Measurements from ENCODE around the gene NR3C1. TPM values are rescaled to one million over a fixed set of nuclear protein-coding genes. Genes with fewer than 3 reads are reported as not detected.
A peak's percentile ranks its signal among the peaks of the same experiment; 100 is the strongest.

Gene NR3C1
- total RNA-seq, 6 experiments from 2014 or later, result 27.3 to 60.1 (median 47.2) TPM

DNA sequence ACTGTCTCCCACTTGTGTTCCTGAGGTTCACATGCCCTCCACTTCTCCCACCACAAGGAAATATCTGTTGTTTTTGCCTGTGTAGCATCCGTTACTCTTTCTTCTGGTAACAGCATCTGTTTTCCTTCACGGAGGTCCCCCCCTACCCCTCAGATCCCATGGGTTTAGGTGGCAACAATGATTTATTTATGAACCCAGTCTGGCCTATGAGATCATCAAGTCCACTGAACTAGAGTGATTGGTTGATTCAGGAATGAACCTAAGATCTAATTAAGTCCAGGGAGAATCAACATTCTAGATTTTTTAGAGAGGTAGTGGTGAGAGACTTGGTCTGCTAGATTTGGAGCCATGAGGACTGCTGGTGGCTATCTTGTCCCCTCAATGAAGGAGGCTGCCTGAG lies 166.8 kb downstream of the NR3C1 start:
- intact Hi-C loops (cut with DNase I), result no loop called here
- Histone ChIP-seq H3K36me3 (no peaks in the 10 kb centered on the region), H3K27ac (no peak overlapping the region), H3K4me3 (no peak overlapping the region), H3K4me1 (peaks cover 0 to 42% (median 15%) of the 10 kb centered on the region in 4 donors), H3K27me3 (no peaks in the 10 kb centered on the region), H3K9me3 (no peaks in the 10 kb centered on the region)
- WGBS (ENCODE audit: insufficient coverage, low coverage, low lambda C conversion rate, missing lambda C conversion rate), result 94% methylated on average over 2 of the region's 2 CpGs
- DNase-seq, result no peak
- no peak for ATAC-seq
- TF ChIP-seq POLR2A (IDR thresholded peaks at IDR 0.05), result no peak
- TF ChIP-seq, protein P1, sequence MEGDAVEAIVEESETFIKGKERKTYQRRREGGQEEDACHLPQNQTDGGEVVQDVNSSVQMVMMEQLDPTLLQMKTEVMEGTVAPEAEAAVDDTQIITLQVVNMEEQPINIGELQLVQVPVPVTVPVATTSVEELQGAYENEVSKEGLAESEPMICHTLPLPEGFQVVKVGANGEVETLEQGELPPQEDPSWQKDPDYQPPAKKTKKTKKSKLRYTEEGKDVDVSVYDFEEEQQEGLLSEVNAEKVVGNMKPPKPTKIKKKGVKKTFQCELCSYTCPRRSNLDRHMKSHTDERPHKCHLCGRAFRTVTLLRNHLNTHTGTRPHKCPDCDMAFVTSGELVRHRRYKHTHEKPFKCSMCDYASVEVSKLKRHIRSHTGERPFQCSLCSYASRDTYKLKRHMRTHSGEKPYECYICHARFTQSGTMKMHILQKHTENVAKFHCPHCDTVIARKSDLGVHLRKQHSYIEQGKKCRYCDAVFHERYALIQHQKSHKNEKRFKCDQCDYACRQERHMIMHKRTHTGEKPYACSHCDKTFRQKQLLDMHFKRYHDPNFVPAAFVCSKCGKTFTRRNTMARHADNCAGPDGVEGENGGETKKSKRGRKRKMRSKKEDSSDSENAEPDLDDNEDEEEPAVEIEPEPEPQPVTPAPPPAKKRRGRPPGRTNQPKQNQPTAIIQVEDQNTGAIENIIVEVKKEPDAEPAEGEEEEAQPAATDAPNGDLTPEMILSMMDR (IDR thresholded peaks at IDR 0.05), result no peak

DNA sequence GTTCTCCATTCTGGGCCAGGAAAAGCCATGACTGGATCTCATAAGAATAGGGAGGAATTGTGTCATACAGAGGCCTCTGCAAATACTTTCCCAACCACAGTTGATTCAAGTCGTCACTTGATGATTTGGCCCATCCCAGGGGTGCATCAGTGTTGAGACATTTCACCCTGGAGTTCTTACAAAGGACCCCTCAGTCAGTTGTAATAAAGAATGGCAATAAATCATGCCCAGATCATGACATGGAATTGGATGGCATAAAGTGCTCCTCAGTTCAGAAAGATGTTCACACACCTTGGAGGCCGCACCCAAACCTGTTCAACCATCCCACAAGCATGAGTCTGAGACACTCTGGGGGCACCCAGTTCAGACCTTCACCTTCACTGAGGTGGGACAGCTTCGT lies 168.1 kb downstream of the NR3C1 start:
- H3K4me3 ChIP-seq, result no peak overlapping the region
- intact Hi-C loops (cut with DNase I), result no loop called here
- peak in 2 of 4 donors; percentile 6 to 12 for ATAC-seq
- peaks cover 0 to 54% (median 16%) of the 10 kb centered on the region in 4 donors for H3K4me1 ChIP-seq
- H3K36me3 ChIP-seq, result no peaks in the 10 kb centered on the region
- WGBS (ENCODE audit: insufficient coverage, low coverage, low lambda C conversion rate, missing lambda C conversion rate), result 29% methylated on average over 1 of the region's 3 CpGs
- no peaks in the 10 kb centered on the region for H3K9me3 ChIP-seq
- no peak for DNase-seq
- no peaks in the 10 kb centered on the region for H3K27me3 ChIP-seq
- peak overlapping the region; percentile 84 to 96 (median 87) for H3K27ac ChIP-seq
- TF ChIP-seq POLR2A (IDR thresholded peaks at IDR 0.05), result no peak
- TF ChIP-seq, protein P1 (IDR thresholded peaks at IDR 0.05), result no peak

DNA sequence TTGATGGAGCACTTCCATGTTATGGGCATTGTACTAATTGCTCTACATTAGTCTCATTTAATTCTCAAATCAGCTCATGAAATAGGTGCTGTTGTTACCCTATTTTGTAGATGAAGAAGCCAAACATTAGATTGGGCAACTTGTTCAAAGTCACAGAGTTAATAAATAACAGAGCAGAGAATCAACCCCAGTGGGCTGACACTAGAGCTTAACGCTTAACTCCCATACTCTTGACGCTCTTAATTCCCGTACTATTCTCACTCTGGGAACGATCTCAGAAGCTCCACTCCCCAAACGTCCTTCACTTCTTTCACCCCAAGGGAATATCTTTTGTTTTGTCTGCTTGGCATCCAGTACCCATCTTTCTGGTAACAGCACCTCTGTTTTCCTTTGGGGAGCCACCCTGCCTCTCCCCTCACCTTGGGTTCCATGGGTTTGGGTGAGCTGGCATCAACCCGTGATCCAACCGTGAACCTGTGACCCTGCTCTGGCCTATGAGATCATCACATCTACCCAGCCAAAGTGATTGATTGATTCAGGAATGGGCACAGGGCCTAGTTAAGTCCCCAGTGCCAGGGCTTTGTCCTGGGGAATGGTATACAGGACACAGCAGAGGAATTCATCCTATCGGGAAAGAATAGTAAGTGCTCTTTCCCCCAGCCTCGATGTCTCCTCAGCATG lies 169.2 kb downstream of the NR3C1 start:
- peak overlapping the region; percentile 84 to 96 (median 87) for H3K27ac ChIP-seq
- TF ChIP-seq POLR2A (IDR thresholded peaks at IDR 0.05), result peak; percentile 44
- TF ChIP-seq, protein P1 (IDR thresholded peaks at IDR 0.05), result no peak
- WGBS (ENCODE audit: insufficient coverage, low coverage, low lambda C conversion rate, missing lambda C conversion rate), result 21% methylated on average over 9 of the region's 9 CpGs
- DNase-seq (peak; percentile 74 to 88 (median 85)), ATAC-seq (peak; percentile 70 to 88 (median 79))
- H3K27me3 ChIP-seq, result no peaks in the 10 kb centered on the region
- no peaks in the 10 kb centered on the region for H3K36me3 ChIP-seq
- H3K9me3 ChIP-seq, result no peaks in the 10 kb centered on the region
- H3K4me1 ChIP-seq, result peaks cover 0 to 58% (median 18%) of the 10 kb centered on the region in 4 donors
- intact Hi-C loops (cut with DNase I), result no loop called here
- H3K4me3 ChIP-seq, result peak overlapping the region in 2 of 3 donors; percentile 15

DNA sequence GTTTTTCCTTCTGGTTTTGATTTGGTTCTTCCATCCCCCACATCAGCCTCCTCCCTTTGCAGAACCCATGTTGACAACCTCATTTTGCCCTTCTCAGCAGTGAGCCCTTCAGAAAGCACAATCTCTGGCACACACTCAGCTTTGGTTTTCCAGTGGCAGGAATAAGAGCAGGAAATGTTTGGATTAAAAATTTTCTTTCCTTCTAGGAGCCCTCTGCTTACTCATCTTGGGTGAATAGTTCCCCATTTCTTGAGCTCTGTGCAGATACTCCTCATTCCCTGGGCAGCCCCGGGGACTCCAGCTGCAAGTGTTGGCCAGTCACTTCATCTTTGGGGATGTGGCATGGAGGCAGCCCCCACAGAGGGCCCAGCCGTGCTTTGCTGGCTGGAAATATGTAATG lies 170.5 kb downstream of the NR3C1 start:
- Histone ChIP-seq H3K27me3 (no peaks in the 10 kb centered on the region), H3K9me3 (no peaks in the 10 kb centered on the region), H3K27ac (peak overlapping the region; percentile 84 to 96 (median 87)), H3K4me3 (no peak overlapping the region), H3K4me1 (peaks cover 0 to 68% (median 22%) of the 10 kb centered on the region in 4 donors), H3K36me3 (no peaks in the 10 kb centered on the region)
- 50% methylated on average over 2 of the region's 2 CpGs for WGBS (ENCODE audit: insufficient coverage, low coverage, low lambda C conversion rate, missing lambda C conversion rate)
- TF ChIP-seq POLR2A (IDR thresholded peaks at IDR 0.05), result no peak
- TF ChIP-seq, protein P1 (IDR thresholded peaks at IDR 0.05), result no peak
- ATAC-seq, result peak in 2 of 4 donors; percentile 3 to 4
- intact Hi-C loops (cut with DNase I), result no loop called here
- no peak for DNase-seq

Data from right lobe of liver (tissue), 6 donors.